ENCODE results near the gene RASA3. TPM values are rescaled to one million over a fixed set of nuclear protein-coding genes. Genes with fewer than 3 reads are reported as not detected.

The RASA3 gene
- total RNA-seq, 1 experiment from 2014 or later, result 13.2 TPM

DNA sequence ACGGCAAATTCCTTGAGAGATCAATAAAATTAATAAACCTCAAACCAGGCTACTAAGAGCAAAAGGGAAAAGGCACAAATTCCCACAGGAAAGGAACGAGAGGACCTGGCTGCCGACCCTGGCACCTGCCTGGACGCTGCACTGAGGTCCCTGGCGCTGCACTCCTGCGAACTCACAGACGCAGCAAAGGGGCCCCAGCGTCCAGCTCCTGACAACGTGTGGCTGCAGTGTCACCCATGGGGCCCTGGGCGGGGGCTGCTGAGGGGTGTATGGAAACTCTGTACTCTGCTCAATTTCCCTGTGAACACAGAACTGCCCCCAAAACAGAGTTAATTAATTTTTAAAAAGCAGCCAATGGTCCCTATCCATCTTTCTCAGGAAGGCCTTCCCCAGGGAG, 97.2 kb downstream of the RASA3 start:
- no peak for DNase-seq (ENCODE audit: low read depth)

GRCh38 chr13:114034481-114034891, 97.9 kb downstream of the RASA3 start:
- no peak for DNase-seq (ENCODE audit: low read depth)

DNA sequence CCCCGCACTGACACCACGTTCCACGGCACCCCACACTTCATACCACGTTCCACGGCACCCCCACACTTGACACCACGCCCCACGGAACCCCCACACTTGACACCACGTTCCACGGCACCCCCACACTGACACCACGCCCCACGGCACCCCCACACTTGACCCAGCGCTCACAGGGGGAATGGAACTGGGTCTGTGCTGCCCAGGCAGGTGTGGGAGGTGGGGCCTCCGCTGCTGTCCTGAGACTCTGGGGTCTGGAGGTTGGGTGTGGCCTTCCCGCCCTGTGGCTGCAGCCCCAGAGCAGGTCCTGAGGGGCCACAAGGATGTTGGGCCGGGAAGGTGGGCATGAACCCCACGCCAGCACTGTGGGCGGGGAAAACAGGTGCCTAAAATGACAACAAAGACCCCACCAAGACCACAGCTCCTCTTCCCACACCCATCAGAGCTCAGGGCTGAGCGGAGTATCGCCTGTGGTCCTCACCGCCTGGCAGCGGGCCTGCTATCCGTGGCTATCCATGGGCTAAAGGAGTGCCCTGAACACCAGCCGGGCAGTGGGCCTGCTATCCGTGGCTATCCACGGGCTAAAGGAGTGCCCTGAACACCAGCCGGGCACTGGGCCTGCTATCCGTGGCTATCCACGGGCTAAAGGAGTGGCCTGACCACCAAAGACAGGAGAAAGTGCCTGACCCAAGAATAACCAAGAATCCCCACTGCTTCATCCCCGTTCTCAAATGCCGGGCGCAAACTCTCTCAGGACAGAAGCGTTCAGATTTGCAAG, 98.7 kb downstream of the RASA3 start:
- DNase-seq (ENCODE audit: low read depth), result no peak

- DNase-seq (ENCODE audit: low read depth), result no peak
Observed at GRCh38 chr13:114032126-114032799, 100.2 kb downstream of the RASA3 start.

- DNase-seq (ENCODE audit: low read depth), result no peak
Observed at GRCh38 chr13:114031631-114032030, 100.8 kb downstream of the RASA3 start.

DNA sequence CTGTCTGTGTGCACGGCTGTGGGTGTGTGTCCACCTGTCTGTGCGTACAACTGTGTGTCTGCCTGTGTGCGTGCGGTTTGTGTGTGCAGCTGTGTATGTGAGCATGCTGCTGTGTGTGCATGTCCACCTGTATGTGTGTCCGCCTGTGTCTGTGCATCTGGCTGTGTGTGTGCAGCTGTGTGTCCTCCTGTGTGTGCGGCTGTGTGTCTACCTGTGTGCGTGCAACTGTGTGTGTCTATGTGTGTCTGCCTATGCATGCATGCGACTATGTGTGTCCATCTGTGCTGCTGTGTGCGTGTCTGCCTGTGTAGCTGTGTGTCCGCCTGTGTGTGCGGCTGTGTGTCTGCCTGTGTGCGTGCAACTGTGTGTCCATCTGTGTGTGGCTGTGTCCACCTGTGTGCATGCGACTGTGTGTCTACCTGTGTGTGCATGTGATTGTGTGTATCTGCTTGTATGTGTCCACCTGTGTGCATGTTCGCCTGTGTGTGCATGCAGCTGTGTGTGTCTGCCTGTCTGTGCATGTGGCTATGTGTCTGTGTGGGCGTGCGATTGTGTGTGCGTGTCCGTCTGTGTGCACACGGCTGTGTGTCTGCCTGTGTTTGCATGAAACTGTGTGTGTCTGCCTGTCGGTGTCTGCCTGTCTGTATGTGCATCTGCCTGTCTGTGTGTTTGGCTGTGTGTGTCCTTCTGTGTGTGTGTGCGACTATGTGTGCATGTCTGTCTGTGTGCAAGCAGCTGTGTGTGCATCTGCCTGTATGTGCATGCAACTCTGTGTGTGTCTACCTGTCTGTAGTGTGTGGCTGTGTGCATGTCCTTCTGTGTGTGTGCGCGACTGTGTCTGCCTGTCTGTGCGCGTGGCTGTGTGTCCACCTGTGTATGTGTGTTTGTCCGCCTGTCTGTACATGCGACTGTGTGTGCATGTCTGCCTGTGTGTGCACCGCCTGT, 101.5 kb downstream of the RASA3 start:
- no peak for DNase-seq (ENCODE audit: low read depth)

DNA sequence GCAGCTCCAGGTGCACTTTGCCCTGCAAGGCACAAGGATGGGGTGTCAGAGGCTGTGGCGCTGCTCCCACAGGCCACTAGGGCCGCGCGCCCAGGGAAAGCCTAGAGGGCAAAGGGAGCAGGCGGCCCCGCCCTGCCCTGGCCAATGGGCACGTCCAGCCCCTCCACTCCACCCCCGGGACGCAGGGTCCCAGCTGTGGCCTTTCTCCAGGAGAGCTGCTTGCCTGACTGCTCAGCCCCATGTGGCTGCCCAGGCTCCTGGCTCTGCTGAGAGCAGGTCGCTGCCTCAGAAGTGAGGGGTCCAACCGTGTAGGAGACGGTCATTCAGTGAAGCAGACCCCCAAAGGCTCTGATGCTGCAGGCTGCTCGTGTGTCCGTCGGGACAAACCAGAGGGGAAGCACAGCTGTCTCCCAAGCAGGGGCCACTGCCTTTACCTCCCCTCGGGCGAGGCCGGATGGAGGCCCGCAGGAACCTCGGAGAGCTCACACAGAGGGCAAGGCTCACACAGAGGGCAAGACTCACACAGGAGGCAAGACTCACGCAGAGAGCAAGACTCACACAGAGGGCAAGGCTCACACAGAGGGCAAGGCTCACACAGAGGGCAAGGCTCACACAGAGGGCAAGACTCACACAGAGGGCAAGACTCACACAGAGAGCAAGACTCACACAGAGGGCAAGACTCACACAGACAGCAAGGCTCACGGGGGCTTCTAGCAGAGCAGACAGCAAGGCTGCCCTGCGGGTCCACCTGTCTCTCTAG, 102.4 kb downstream of the RASA3 start:
- DNase-seq (ENCODE audit: low read depth), result no peak

DNA sequence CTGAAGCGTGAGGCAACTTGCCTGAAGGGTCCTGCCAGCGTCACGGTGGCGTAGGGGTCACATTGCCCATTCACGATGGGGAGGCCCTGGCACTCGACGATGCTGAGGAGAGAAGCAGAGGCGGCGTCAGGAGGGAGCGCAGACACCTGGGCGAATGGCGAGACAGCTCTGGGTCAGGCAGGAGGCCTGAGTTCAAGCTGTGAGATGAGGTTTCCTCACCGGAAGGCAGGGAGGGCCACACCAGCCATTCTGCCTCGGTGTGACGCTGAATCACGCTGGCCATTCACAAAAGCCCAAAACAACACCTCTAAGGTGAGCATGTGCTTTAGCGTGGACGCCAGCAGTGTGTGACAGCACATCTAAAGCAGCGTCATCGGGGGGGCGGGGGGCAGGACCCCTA, 104.6 kb downstream of the RASA3 start:
- DNase-seq (ENCODE audit: low read depth), result no peak

GRCh38 chr13:114027046-114027715, 105.2 kb downstream of the RASA3 start:
- DNase-seq (ENCODE audit: low read depth), result no peak

DNA sequence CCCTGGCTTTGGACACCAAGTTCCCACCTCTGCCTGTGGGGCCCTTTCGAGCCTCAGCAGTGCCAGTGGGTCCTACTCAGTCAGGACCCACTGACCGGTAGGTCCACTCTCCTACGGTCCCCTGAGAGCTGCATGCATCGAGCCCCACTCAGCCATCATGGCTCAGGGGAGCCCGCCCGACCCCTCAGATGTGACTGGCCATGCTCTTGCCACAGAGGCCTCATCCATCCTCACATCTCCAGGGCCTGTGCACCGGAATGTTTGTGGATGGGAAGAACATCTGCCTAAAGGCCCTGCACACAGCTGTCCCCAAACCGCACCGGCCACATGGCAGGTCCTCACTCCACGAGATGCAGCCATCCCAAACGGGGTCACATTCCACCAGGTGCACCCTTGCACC, 105.9 kb downstream of the RASA3 start:
- no peak for DNase-seq (ENCODE audit: low read depth)

GRCh38 chr13:114025714-114026431, 106.5 kb downstream of the RASA3 start:
- DNase-seq (ENCODE audit: low read depth), result no peak

DNA sequence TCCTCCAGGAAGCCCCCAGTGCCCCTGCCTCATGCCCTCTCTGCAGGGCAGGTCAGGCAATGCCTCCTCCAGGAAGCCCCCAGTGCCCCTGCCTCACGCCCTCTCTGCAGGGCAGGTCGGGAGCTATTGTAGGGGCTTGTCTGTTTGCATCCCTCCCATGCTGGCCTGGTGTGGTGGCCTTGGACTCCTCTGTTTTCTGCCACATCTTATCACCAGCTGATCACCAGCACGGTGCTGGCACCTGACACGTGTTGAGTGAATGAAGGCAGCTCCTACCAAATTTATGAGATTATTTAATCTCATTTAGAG, 107.1 kb downstream of the RASA3 start:
- DNase-seq (ENCODE audit: low read depth), result no peak

GRCh38 chr13:114024603-114025404, 107.6 kb downstream of the RASA3 start:
- DNase-seq (ENCODE audit: low read depth), result no peak

GRCh38 chr13:114023716-114024602, 108.5 kb downstream of the RASA3 start:
- DNase-seq (ENCODE audit: low read depth), result no peak

GRCh38 chr13:114022876-114023275, 109.5 kb downstream of the RASA3 start:
- DNase-seq (ENCODE audit: low read depth), result no peak

DNA sequence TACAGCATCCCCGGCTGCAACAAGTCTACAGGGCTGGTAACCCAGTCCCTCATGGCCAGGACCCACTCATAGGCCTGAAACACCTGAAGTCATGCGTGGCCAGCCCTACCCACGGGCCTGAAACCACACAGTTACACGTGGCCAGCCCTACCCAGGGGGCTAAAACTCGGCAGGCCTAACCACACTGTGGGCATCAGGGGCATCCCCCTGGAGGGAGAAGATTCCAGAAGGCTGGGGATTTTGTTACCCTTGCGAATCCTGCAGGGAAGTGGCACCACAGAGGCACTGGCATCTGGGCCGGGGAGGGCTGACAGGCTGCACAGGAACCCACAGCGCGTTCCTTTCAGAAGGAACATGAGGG, 110.1 kb downstream of the RASA3 start:
- no peak for DNase-seq (ENCODE audit: low read depth)

- no peak for DNase-seq (ENCODE audit: low read depth)
Observed at GRCh38 chr13:114021464-114022308, 110.7 kb downstream of the RASA3 start.
